ENCODE results near the gene S100PBP. TPM values are rescaled to one million over a fixed set of nuclear protein-coding genes. Genes with fewer than 3 reads are reported as not detected.

The S100PBP gene
- total RNA-seq, 1 experiment from 2014 or later = 25.2 TPM

DNA sequence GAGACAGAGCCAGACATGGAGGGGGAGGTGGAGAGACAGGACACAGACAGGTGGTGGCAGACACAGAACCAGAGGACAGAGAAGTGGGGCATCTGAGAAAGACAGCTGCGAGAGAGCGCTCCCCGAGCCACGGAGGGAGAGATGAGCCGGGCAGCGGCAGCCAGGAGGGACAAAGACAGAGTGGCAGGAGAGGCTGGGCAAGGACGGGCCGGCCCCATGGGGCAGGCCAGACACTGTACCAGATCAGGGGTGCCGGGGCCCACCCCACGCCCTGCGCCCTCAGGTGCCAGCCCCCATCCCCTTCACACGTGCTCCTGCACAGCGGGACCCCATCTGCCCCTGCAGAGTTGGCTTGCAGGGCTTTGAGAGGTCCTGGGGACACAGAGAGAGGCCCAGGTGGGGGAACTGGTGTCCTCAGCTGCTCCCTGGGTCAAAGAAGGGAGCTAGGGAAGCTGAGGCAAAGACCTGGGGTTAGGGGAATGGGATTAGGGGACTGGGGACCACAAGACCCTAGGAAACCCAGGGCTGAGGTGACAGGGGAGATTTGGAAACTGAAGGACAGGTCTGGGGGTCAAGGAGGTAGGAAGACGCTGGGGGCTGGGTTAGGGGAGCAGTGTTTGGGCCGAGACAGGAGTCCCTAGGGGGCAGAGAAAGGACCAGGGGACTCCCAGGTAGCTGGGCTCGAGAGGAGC lies 52.6 kb downstream of the S100PBP start:
- no peak for DNase-seq (ENCODE audit: low spot score)

DNA sequence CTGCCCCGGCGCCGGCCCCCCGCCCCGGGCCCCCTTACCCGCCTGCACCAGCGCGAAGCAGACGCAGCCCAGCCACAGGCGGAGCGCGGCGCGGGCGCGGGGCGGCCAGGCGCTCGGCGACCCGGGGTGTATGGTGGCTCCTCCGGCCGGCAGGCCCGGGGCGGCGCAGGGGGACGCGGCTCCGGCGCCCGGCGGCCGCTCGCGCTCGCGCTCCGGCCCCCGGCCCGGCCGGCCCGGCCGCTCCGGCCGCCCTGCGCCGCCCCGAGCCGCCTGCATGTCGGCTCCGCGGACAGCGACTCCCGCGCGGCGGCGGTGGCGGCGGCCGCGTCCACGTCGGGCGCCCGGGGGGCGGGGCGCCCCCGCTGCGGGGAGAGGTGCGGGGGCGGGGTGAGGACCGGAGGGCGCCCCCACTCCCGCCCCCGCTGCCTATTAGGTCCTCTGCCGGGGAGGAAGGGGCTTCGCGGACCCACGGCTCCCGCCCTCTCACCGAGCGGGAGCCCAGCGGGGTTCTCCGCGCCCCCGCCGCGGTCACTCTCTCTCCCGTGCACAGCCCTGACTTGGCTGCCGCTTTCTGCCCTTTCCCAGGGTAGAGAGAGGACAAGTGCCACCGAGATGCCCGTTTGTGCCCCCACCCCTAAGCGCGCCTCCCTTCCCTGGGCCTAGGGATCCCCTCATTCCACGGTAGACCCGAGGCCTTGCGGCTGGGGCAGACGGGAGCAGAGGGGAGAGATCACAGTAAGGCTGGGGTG lies 53.3 kb downstream of the S100PBP start, which contains the start of gene FNDC5:
FNDC5 (minus strand) TSS at position 298 of the 749 bp plus-strand sequence.
- no peak for DNase-seq (ENCODE audit: low spot score)

DNA sequence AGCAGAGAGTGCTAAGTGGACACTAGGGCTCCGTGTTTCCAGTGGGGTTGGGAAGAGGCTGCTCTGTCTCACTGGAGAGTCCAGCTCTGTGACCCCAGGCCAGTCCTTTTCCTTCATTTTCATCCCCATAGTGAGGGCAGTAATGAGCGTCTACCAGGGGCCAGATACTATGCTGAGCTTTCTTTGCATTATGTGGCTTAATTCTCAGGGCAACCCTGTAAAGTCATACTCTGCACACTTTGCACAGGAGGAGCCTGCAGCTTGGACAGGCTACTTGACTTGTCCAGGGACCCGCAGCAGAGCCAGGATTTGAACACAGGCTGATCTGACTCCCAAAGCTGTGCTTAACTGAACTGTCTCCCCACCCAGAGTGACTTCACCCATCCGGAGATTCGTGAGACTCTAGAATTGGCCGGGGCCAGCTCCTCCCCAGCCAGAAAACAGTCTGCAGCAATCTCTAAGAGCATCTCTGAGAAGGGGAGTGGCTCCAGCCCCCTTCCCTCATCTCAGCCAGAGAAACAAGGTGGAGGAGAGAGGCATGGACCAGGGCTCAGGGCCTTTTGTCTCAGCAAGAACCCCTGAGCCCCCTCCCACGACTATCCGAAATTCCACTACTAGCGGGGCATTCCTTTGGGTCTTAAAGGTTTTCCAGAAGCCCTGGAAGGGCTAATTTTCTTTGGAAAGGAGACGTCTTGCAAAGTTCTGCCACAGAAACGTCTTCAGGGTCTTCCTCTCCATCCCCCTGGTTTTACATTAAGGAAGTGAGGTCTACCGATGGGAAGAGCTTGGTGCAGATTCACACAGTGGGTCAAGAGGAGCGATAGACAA lies 54.1 kb downstream of the S100PBP start:
- no peak for DNase-seq (ENCODE audit: low spot score)

DNA sequence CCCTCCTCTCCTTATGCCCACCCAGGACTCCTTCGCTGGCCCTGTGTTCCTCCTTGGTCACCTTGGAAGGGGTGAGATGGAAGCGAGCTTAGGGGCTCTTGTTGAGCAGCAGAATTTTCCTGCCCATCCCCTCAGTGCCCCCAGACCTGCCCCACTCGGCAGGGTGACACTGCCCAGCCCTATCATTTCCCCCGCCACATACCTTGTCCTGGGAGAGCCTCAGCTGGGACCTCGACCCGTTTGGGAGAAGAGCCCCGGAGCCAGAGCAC lies 54.7 kb downstream of the S100PBP start:
- DNase-seq (ENCODE audit: low spot score) = no peak

DNA sequence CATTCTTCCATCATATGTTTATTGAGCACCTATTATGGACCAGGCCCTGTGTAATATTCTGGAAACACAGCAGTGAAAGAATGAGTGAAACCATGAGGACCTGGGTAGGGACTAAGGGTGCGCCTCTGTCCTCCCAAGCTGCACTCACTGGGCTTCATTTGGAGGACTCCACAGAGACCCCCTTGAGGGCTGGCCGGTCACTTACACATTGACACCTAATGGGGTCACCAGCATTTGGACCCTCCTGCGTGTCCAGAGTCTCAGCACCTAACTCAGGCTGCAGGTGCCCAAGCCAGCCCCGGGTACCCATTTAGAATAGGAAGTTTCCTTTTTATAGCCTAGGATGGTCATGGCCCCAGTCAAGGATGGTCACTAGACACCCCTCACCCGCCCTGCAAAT lies 56.0 kb downstream of the S100PBP start:
- no peak for DNase-seq (ENCODE audit: low spot score)

DNA sequence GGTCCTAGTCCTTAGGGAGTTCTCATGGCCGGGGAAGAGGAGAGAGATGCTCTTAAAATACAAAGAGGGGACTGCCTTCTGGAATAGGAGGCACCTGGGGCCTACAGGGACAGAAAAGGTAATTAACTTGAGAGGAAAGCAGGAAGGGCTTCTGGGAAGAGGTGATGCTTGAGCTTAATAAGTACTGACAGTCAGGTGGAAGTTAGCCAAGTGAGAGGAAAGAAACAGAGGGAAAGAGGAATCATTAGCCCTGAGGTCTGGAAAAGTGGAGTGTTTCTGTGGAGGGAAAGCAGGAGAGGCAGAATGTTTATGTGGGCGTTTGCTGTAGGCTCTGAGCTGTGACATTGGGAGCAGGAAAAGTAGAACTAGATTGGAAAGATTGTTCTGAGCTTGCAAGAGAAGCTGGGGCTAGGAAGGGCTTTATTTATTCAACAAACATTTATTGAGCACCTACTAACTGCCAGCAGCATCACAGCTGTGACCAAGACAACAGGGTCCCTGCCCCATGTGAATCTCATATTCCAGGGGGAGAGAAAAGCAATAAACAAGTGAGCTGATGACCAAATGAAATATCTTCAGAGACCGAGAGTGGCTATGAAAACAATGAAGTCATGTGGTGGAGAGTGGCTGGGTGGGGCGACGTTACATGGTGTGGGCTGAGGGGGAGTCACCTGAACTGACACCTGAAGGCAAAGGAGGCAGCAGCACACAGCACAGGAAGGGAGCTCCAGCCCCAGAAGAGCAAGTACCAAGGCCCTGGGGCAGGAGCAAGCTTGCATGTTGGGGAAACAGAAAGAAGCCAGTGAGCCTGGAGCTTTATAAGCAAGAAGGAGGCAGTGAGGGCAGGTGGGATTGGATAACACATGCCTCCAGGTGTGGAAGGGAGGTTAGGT lies 57.7 kb downstream of the S100PBP start:
- DNase-seq (ENCODE audit: low spot score) = no peak

DNA sequence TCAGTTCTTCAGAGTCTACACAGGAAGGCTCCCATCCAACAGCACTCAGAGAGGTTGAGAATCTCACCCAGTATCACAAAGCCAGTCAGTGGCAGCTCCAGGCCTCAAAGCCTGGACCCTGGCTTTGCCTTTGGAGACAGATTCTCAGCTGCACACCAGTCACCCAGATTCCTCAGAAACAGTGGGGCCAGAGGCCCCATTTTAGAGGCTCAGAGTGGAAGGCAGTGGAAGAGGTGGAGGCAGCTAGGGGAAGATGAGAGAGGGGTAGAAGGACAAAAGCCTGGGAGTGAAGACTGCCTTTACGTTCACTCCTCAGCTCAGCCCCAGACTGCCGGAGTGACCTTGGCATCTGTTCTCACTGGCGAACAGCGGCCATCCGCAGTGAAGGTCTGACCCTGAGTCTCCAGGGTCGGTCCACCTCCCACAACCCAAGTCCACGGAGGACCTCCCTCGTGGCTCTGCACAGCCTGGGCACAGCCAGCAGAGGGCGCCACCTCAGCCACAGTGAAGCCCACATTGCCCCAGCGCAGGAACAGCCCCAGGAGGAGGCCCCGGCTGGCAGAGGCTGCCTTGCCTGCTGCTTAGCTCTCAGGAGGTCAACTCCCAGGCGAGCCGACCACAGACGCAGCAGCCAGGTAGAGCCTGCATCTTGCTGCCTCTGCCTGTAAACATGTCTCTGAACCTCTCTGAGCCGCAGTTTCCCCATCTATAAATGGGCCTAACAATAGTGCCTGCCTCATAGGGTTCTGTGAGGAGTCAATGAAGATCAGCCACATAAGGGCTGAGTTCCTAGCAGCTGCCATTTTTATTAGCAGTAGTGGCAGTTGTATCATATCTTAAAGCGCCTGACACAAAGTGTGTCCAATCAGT lies 59.1 kb downstream of the S100PBP start:
- peak; percentile 58 for DNase-seq (ENCODE audit: low spot score)

DNA sequence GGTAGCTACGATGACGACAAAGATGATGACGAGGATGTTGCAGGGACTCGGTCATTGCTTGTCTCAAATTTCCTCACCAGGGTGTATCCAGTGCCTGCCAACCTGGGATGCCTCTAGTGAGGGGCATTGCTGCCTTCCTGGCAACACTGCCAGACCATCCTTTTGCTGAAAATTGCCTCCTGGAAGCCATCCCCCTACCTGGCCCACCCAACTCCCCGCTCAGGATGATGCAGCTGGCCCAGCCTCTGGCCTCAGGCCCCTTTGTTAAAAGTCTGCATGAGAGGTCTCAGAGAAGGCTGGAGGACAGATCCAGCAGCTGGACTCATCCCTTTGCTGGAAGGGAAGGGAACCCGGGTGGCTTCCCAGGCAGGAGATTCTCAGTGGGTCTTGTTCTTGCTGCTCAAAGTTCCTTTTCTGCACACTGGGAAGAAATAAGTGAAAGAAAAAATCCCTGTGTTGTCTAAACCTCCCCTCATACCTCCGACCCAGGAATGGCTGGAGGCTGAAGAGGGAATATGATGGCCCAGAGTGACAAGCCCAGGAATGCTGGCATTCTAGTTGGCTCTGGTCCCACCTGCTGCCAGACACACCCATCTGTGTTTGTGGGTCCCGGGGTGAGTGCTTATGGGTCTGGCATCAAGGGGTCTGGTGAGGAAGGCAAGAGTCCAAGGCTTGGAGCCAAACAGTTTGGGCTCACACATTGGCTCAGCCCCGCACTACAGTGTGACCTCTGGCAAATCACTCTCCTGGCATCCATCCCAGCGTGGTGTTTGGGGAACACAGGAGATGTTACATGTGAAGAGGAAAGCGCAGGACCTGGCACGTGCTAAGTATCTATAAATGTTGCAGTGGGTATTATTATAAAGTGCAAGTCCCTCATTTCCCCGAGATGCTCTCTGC lies 60.0 kb downstream of the S100PBP start:
- no peak for DNase-seq (ENCODE audit: low spot score)

DNA sequence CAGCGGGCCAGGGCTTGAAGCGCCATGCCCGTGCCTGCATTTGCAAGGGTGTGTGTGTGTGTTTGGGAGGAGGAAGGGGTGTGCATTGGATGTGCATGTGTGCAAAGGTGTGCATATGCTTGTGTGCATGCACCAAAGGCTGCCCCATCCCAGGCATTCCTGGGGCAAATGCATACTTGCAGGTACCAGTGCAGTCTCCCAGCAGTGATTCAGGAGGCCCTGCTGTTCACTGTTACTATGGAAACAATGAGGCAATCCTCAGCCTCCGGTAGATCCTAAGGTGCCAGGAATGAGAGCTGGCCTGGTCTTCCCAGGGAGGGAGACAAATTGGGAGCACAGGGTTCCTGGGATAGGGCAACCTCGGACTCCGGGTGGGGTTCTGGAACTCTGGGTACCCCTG lies 60.7 kb downstream of the S100PBP start:
- DNase-seq (ENCODE audit: low spot score) = no peak

DNA sequence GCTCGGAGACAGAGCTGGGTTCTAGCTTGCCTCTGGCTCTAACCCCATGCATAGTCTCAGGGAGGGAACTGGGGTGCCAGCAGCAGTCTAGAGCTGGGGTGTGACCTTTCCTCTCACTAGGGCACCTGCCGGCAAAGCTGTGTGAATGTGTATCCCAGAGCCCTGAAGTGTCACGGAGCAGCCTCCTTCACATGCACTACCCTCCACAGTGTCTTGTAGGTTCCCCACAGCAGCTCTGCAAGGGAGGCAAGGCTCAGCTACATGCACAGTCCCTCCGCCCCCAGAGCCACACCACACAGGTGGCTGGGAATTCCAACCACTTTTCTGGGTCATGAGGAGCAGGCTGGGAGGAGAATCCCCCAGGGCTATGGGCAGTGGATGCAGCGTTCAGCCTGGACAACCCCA lies 61.2 kb downstream of the S100PBP start:
- no peak for DNase-seq (ENCODE audit: low spot score)

DNA sequence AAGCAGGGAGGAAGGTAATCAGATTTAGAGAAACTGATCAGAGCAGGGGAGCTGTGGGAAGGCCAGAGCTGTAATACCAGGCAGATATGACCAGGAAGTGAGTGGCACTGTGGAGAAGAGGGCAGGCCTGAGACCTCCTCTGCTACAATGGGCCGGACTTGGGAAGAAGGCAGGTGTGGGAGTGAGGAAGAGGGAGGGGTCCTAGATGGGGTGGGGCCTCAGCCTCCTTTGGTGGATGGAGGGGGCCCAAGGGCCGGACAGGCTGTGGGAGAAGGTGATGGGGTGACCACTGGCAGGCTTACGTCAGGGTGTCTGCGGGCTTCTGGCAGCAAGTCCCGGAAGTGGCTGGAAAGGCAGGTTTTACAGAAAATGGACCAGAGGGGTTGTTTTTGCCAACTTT lies 63.8 kb downstream of the S100PBP start:
- no peak for DNase-seq (ENCODE audit: low spot score)

DNA sequence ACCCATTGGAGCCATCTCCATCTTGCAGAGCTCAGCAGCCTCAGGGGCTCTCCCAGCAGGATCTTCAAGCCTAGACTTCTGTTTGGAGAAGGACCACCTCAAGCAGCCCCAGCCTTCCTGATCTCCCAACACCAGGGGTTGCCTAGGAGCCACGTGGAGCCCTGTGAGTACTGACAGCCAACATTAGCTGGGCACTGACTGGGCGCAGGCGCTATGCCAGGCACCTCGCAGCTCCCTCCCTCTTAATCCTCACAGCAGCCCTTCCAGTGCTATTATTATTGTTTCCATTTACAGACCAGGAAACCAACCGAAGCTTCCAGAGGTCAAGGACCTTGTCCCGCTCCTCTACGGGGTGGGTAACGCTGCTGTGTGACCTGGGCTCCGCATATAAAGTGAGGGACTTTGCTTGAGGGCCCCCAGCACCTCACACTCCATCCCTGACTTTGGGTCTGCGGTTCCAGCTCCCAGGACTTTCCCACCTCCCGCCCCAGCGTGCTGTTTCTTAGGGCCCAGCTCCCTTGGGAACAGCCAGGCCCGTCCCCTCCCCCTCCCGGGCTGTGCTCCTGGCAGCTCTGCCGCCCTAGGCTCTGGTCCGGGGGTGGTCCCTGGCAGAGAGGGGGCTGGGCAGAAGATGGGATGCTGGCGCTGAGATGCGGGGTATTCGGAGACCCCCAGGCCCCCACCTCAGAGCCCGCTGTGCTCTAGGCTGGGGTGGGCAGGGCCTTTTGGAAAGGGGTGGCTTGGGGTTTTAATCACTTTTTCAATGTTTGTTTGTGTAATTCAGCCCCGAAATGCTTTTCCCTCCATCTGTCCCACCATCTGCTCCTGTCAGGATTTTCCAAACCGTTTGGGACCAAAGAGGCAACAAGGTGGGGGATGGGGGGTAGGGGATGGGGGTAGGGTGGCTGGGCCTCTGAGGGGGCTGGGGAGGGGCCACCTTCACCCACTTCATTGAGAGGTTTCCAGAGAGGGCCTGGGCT lies 64.7 kb downstream of the S100PBP start:
- no peak for DNase-seq (ENCODE audit: low spot score)

DNA sequence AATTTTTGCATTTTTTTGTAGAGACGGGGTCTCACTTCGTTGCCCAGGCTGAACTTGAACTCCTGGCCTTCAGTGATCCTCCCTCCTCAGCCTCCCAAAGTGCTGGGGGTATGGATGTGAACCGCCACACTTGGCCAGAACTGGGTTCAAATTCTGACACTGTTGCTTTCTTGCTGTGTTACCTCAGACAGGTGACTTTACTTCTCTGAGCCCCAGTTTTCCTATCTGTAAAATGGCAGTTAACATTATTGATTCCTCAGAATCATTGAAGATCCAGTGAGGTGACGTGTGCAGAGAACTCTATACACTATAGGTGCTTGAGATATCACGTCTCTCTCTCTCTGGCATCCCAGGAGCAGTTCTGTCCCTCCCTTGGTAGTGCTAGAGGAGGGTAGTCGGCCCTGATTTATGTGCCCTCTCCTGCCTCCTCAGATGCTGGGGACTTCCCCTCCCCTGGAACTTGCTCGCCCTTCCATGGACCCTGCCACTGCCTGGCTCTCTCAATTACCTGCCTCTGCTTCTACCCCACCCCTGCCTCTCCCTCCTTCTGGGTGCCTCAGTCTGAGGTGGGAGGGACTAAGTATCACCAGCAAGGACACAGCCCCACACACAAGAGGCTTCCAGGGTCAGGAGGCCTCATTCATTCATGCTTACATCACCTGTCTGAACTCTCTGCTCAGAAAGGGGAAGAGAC lies 66.0 kb downstream of the S100PBP start:
- no peak for DNase-seq (ENCODE audit: low spot score)

DNA sequence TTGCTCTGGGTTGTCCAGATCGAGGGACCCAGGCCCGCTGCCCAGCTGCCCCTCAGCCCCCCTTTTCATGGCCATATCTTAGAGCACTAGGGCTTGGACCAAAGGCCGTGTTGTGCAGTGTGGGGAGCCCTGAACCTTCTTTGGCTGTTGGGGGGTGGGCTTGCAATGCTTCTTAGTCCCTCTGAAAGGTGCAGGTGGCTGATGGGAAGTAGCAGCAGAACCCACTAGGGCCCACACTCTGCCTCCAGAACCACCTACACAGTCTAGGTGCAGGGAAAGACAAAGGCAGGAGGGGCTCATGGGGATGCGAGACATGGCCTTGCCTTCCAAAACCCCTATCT lies 66.5 kb downstream of the S100PBP start:
- DNase-seq (ENCODE audit: low spot score) = no peak

DNA sequence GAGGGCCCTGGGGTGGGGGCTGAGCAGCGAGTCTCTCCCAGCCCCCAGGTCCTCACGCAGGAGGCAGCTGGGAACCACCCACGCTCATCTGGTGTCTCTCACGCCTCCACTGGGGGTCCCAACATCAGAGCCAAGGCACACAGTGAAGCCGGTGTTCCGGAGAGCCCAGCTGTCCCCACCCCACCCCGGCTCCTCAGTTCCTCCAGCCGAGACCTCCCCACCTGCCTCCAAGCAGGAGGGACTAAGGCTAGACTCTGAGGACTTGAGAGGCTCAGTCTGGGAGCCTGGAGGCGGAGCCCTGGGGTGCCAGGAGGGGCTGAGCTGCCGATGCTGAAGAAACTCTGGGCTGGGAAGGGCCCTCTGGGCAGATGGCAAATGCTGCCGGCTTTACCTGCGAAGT lies 67.3 kb downstream of the S100PBP start:
- DNase-seq (ENCODE audit: low spot score) = no peak

DNA sequence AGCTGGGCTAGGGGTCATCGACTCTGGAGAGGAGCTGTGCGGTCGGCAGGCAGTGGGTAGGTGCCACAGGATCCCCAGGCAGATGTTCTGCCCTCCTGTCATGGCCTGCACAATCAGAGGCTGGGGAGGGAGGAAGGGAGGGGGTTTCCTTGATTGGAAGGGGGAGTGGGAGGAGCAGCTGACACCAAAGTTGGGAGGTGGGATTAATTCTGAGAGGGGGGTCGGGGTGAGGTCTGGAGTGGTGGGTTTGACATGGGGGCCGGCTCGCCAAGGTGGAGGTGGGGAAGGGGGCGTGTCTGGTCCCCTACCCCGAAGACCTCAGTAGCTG lies 68.2 kb downstream of the S100PBP start:
- no peak for DNase-seq (ENCODE audit: low spot score)

DNA sequence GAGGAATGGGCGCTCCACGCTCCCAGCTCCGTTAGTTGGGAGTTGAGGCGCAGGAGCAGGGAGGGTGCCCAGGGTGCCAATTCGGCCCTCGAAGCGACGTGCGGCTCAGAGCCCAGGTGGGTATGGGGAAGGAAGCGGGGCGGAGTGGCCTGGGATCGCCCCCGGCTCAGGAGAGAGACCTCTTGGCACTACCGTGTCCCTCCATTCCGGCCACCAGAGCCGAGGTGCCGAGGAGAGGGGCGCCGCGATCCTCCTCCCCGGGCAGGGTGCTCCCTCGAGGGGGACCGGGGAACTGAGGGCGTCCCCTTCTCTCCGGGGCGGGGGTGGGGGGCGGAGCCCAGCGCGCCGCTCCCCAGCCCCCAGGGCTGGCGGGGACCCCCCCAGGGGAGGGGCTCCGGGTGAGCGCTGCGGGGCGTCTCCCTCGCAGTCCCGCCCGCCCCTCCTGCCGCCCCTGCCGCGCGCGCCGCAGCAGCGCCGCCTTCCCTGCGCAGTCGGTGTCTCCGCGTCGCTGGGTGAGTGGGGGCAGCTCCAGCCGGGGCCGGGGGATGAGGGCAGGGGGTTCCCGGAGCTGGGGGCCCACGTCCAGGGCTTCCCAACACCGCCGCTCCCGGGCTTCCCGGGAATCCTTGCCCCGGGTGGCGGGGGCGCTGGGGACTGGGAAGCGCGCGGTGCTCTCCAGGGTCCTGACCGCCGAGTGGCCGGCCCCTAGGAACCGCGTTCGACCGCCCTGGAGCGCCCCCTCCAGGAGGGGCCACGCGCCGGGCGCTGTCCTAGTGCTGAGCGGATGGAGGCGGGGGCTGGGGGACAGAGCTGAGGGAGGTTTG lies 68.8 kb downstream of the S100PBP start, which contains the start of gene HPCA:
HPCA (plus strand) TSS at position 488 of the 824 bp plus-strand sequence. CDS start 2,408 bp downstream, outside the sequence.
- DNase-seq (ENCODE audit: low spot score) = no peak
